NCI-H1417 treated with DMSO at 0.1 percent for 48 hours (cell line): ENCODE measurements around the gene PSMB7.

Experiments
- DNase-seq: peaks from one replicate; lab custom pipeline; 2025; lab: John Stamatoyannopoulos, UW

The PSMB7 gene

DNA sequence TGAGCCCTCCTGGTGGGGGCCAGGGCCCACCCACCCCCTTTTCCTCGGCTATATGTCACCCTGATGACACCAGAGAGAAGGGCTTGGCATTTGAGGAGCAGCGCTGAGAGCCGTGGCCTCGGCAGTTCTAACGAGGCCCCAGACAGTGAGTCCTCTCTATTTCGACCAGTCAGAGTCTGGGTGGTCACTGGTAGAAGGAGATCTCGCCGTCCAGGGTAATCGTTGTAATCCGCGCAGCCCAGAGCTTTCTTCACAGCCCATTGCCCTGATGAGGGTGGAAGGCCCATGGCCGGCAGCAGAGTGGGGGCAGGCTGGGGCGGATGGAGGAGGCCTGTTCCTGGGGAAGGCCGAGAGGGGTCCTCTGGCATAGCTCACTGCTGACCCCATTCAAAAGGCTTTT, 70.2 kb downstream of the PSMB7 start:
- DNase-seq, result no peak

GRCh38 chr9:124344291-124345050, 70.8 kb downstream of the PSMB7 start:
- no peak for DNase-seq

GRCh38 chr9:124343533-124344290, 71.5 kb downstream of the PSMB7 start:
- DNase-seq, result no peak

GRCh38 chr9:124342776-124343485, 72.3 kb downstream of the PSMB7 start:
- DNase-seq, result no peak

- no peak for DNase-seq
These were observed 72.9 kb downstream of the PSMB7 start for GRCh38 chr9:124342402-124342775.

DNA sequence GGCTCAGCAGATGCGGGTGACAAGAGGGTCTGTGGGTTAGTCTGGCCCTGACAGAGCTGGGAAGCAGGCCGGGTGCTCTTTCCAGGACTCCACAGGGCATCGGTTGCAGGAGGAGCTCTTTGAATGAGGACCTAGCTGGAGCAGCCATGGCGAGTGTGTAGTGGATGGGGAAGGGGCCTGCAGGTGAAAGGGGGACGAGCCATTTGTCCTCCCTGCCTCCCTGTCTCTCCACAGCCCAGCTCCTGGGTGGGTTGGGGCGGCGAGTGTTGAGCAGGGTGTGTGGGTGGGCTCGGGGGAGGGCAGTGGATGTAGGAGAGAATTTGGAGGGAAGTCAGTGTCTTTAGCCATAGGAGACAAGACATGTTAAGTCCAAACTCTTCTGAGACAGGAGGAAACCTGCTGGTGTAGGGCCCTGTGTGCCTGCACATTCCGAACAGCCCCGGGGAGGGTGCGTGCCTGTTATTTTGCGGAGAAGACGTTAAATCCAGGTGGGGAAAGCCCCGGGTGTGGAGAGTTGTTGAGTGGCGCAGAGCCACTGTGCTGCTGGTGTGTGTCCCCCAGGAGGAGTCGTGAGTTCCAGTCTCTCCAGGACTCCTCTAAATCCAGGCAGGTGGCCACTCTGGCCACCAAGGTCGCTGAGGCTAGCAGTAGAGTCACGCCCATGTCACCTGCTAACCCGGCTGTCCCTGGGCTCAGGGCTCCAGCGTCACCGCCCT, 73.6 kb downstream of the PSMB7 start:
- DNase-seq, result no peak

DNA sequence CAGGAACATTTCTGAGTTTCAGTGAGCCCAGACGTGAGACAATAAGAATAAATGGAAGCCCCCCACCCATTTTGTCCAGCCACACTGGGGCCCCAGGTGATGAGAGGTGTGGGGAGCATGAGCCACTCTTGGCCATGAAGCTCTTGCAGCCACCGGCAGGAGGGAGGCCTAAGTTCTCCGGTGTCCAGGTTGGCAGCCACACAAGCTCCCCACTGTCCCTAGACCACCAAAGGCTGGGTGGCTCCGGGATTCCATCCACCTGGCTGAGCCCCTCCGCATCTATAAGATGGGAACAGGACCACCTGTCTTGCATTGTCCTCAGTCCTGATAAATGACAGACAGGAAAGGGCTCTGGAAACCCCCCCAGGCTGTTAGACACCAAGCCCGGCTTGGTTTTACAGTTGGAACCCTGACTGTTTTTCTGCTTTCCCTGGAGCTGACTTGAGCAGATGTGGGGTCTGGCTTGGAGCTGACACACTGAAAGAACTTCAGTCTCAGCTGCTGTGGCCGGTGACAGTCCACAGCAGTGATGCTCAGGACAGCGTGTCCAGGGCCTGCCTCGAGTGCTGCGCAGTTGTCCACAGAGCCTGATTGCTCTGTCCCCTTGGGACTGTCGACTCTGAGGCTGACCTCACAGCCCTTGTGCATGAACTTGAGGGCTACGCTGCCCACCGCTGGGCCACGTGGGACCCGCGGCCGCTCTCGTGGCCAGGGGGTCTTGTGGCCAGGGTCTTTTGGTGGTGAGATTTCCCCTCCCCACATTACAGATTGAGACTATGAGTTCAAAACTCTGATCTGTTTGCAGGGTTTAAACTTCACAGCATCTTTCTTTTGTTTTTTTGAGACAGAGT, 74.8 kb downstream of the PSMB7 start:
- no peak for DNase-seq

DNA sequence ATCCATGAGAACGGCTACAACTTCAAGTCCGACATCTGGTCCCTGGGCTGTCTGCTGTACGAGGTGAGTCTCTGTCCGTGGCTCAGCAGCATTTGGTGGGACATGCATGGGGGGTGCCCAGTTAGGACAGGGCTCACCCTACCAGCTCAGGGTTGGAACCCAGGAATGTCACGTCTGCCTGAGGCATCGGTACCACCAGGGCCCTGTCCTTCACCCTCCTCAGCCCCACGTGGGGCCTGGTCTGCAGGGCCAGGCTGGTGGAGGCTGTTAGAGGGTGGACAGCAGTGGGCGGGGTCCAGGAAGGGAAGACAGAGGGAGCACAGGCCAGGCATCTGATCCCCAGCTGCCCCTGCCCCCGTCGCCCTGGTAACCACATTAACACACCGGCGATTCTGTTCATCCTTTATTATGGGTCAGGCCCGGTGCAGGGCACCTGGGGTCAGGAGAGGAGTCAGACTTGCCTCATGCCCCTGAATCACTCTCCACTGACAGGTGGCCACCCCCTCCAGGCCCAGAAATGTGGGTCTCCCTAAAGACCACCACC, 75.6 kb downstream of the PSMB7 start:
- DNase-seq, result no peak

GRCh38 chr9:124337562-124337961, 77.7 kb downstream of the PSMB7 start:
- DNase-seq, result no peak

- DNase-seq, result no peak
These were observed 79.9 kb downstream of the PSMB7 start for GRCh38 chr9:124335320-124335707.

- DNase-seq, result no peak
These were observed 80.5 kb downstream of the PSMB7 start for GRCh38 chr9:124334568-124335319.

DNA sequence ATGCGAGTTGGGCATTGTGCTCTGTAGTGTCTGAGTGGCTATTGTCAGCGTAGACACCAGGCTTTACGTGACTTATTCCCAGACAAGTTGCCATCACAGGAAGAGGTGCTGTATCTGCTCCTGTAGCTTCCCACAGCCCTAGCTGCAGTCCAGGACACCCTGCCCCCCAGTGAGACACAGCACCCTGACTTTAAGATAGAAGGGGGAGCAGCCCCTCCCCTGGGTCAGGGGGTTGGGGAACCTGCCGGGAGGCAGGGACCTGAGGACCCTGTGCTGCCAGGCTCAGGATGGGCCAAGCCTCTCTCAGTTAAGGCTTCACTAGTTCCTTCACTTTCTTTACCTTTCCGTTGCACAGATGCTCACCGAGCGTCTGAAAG, 82.1 kb downstream of the PSMB7 start:
- no peak for DNase-seq

DNA sequence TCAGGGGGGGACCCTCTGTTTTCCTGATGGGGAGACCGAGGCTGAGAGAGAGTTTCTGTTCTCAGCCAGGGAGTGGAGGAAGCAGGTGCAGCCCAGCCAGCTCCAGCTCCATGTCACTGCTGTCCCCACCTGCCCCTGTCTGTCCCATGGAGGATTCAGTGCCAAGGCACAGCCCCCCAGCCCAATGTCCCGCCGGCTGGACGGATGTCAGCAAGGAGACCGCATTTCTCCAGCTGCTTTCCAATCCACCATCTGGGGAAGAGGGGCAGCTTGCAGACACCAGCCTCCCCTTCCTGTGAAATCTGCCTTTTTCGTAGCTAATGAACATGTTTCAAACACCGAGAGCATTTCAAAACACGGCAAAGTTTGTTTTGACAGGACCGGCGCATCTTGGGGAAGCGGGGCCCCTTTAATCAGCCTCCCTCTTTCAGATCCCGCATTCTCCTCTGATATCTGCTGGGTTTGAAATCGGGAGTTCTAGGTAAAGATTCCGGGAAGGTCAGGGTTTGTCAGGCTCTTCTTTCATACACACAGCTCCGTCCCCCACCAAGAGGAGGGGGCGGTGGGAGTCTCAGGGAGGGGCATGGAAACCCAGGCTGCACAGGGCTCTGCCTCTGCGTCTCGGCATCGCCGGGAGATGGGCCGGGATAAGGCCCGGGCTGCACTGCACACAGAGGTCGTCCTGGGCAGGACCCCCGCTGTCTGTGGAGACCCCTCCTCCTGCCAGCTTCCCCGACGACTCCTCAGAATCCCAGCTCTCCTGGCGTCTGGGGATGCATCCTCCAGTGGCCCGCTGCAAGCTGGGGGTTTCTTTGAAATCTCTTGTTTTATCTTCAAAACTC, 82.7 kb downstream of the PSMB7 start:
- no peak for DNase-seq

GRCh38 chr9:124331580-124331979, 83.7 kb downstream of the PSMB7 start:
- no peak for DNase-seq

GRCh38 chr9:124330011-124330697, 85.1 kb downstream of the PSMB7 start:
- DNase-seq, result peak; percentile 71

GRCh38 chr9:124329206-124329792, 85.9 kb downstream of the PSMB7 start:
- DNase-seq, result no peak

- DNase-seq, result no peak
These were observed 87.0 kb downstream of the PSMB7 start for GRCh38 chr9:124328285-124328684.

DNA sequence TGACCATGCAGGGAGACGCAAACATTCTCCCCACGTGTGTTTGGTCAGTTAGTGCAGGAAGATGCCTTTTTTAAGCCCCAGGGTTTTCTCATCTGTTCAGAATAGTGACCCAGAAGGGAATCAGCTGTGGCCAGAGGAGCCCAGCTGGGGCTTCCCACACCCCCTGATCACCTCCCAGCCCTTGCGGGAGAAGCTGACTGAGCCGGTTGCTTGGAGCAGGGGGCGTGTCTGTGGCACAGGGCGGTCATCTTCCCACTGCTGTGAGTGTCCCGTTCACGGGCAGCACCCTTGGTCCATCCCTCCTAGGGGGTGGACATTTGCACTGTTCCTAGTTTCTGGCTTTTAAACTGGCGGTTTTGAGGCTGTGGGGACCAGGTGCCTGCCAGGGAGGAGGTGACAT, 87.8 kb downstream of the PSMB7 start:
- DNase-seq, result no peak
